K562 (cell line): ENCODE results near the gene PRPF6. TPM values are rescaled to one million over a fixed set of nuclear protein-coding genes. Genes with fewer than 3 reads are reported as not detected.

ENCODE experiments used
- ATAC-seq: fragments of 200-7000 bp; cut with Tn5 transposase; 3 replicates; pipeline ENCODE4 v1.9.1; 2020; ENCODE audit warnings: moderate library complexity
- BruUV-seq: library from RNA; stranded (reverse); fragments of 400-500 nt; replicated peaks from 2 replicates; lab custom pipeline; 2021; lab: Mats Ljungman, UMichigan
- CTCF ChIA-PET: fragments of 300-600 bp; formaldehyde crosslinking; extraction: SDS; loops from one replicate; lab custom pipeline; 2021; ENCODE audit warnings: low intra/inter-chr PET ratio; lab: Yijun Ruan, JAX
- POLR2A ChIA-PET: fragments of 300-600, 350-650 bp; sonication (Branson Sonifier 250); formaldehyde crosslinking; extraction: SDS; loops from one replicate; lab custom pipeline; 2021; ENCODE audit warnings: antibody characterized with exemption, inconsistent platforms; lab: Yijun Ruan, JAX
- DNase-seq, 4 experiments: peaks; one replicate each; pipeline versions ENCODE4 v3.0.0 to v3.0.0-alpha.2; 2011 to 2018; ENCODE audit warnings: low spot score in 3 of 4, mixed read lengths in 3 of 4; ENCODE audit errors: extremely low read depth in 1 of 4
- FAIRE-seq: peaks from 2 replicates; lab custom pipeline; 2011; peaks lifted over from hg19 to GRCh38; lab: Jason Lieb, UNC
- H2AFZ ChIP-seq: 2 replicates; pipeline ENCODE4 v1.6.0; 2011; ENCODE audit warnings: low read depth, low read length, control low read depth, inconsistent platforms
- H3K27ac ChIP-seq: fragments of 200-600 bp; 3 replicates; pipeline ENCODE4 v1.8.0; 2011; ENCODE audit warnings: low read depth, mild to moderate bottlenecking, control low read depth, inconsistent platforms, low read length, moderate library complexity, mixed read lengths; ENCODE audit errors: extremely low read depth
- H3K27me3 ChIP-seq, 2 experiments: fragments of 300-600 bp in 1 of 2; 2 replicates in 1 of 2; 3 replicates in 1 of 2; pipeline versions ENCODE4 v1.6.0 to v1.8.0; 2011; ENCODE audit warnings: inconsistent platforms in 2 of 2, low read length in 2 of 2, mild to moderate bottlenecking in 1 of 2, mixed read lengths in 1 of 2, moderate library complexity in 1 of 2; ENCODE audit not compliant: control insufficient read depth in 2 of 2, insufficient read depth in 2 of 2
- H3K36me3 ChIP-seq: fragments of 300-600 bp; 3 replicates; pipeline ENCODE4 v1.8.0; 2011; ENCODE audit warnings: mild to moderate bottlenecking, low read length, inconsistent platforms; ENCODE audit not compliant: control insufficient read depth, insufficient read depth
- H3K4me1 ChIP-seq, 2 experiments: fragments of 200-600 bp in 1 of 2; replicated peaks in 1 of 2; 2 replicates in 1 of 2; 3 replicates in 1 of 2; pipeline versions ENCODE4 v1.5.1 to v1.8.0; 2011; ENCODE audit warnings: inconsistent platforms in 2 of 2, low read length in 2 of 2, mild to moderate bottlenecking in 1 of 2, mixed read lengths in 1 of 2, moderate library complexity in 1 of 2; ENCODE audit not compliant: control insufficient read depth in 2 of 2, insufficient read depth in 2 of 2
- H3K4me2 ChIP-seq: 2 replicates; pipeline ENCODE4 v1.6.1; 2011; ENCODE audit warnings: low read length, control low read depth, inconsistent platforms, mixed read lengths; ENCODE audit not compliant: insufficient read depth
- H3K4me3 ChIP-seq: fragments of 200-600 bp; sonication (generic), shearing (Covaris generic); 2 replicates; pipeline ENCODE4 v1.5.1; 2016; ENCODE audit warnings: control low read depth, inconsistent platforms
- H3K79me2 ChIP-seq: fragments of 200-600 bp; 3 replicates; pipeline ENCODE4 v1.8.0; 2011; ENCODE audit warnings: low read length, inconsistent platforms; ENCODE audit not compliant: control insufficient read depth, insufficient read depth
- H3K9ac ChIP-seq, 2 experiments: 2 replicates each; pipeline versions ENCODE4 v1.6.0 to v1.6.1; 2011; ENCODE audit warnings: low read depth in 2 of 2, low read length in 2 of 2, control low read depth in 1 of 2, inconsistent platforms in 1 of 2, mild to moderate bottlenecking in 1 of 2, mixed read lengths in 1 of 2; ENCODE audit not compliant: insufficient read depth in 1 of 2
- H3K9me1 ChIP-seq: one replicate; pipeline ENCODE4 v1.6.0; 2011; ENCODE audit warnings: inconsistent platforms, mild to moderate bottlenecking, low read length, moderate library complexity; ENCODE audit not compliant: control insufficient read depth, insufficient read depth
- H3K9me3 ChIP-seq: replicated peaks from 2 replicates; pipeline ENCODE4 v1.5.1; 2011; ENCODE audit warnings: low read depth, low read length, inconsistent platforms; ENCODE audit not compliant: control insufficient read depth, insufficient read depth
- H4K20me1 ChIP-seq: replicated peaks from 2 replicates; pipeline ENCODE4 v1.6.1; 2011; ENCODE audit warnings: low read length, inconsistent platforms, mixed read lengths; ENCODE audit not compliant: control insufficient read depth, insufficient read depth
- GTF3C2 ChIP-seq: IDR thresholded peaks from 3 replicates; pipeline ENCODE4 v1.6.1; 2011; ENCODE audit warnings: borderline replicate concordance, mild to moderate bottlenecking, moderate library complexity; ENCODE audit not compliant: insufficient read length; ENCODE audit errors: extremely low read depth
- KLF16 ChIP-seq: IDR thresholded peaks from 2 replicates; pipeline ENCODE4 v1.6.1; 2016; ENCODE audit warnings: antibody characterized with exemption
- POLR2G ChIP-seq: fragments of 200-400 bp; formaldehyde crosslinking; IDR thresholded peaks from 2 replicates; pipeline ENCODE4 v1.6.1; 2017; ENCODE audit warnings: low read depth, mild to moderate bottlenecking, antibody characterized with exemption, low read length, moderate library complexity
- SMARCA4 ChIP-seq: fragments of 450-650 bp; IDR thresholded peaks from 2 replicates; pipeline ENCODE4 v1.6.1; 2016
- ZNF316 ChIP-seq: fragments of 450-650 bp; IDR thresholded peaks from 2 replicates; pipeline ENCODE4 v1.6.1; 2016
- ZNF384 ChIP-seq: IDR thresholded peaks from 2 replicates; pipeline ENCODE4 v1.6.1; 2012; ENCODE audit warnings: low read depth, low read length, improper control_type of control experiment
- WGBS: fragments of 100-300 bp; shearing (Covaris generic); methylation state at CpG from one replicate; pipeline ENCODE4 v1.1.6; 2016; ENCODE audit warnings: low coverage, mixed read lengths; ENCODE audit not compliant: insufficient coverage; ENCODE audit errors: missing lambda C conversion rate; 5-methylcytosine and 5-hydroxymethylcytosine counted together
- in situ Hi-C: fragments of 300-500 bp; cut with MboI; formaldehyde crosslinking; loops from 4 replicates; pipeline ENCODE4 v1.15.0; 2018; ENCODE audit warnings: inconsistent platforms, mixed read lengths
- intact Hi-C: fragments of 100-400 bp; cut with micrococcal nuclease; formaldehyde crosslinking; loops from 2 replicates; pipeline ENCODE4 v1.14.2; 2022
- polyA plus RNA-seq, 8 experiments: library from polyadenylated mRNA; depleted of rRNA in 4 of 8; stranded (reverse) in 5 of 8; unstranded in 3 of 8; fragments of >200 nt; fragmentation: Nextera tagmentation in 2 of 8; fragmentation: Illumina TruSeq in 1 of 8; extraction: Ambion mirVana in 2 of 8; extraction: Trizol in 1 of 8; gene quantifications; 2 replicates each; pipeline versions ENCODE4 v1.2.1 to v1.2.3, GENCODE V29; 2011 to 2014; ENCODE audit warnings: inconsistent platforms in 1 of 8, missing spikeins in 1 of 8
- total RNA-seq, 7 experiments: library from RNA; depleted of rRNA in 6 of 7; stranded (reverse); fragments of >200 nt in 6 of 7; fragmentation: Illumina TruSeq in 2 of 7; extraction: Trizol in 2 of 7; gene quantifications; 2 replicates each; pipeline versions ENCODE4 v1.2.1 to v1.2.3, GENCODE V29; 2011 to 2021; ENCODE audit warnings: low replicate concordance in 1 of 7

PRPF6 gene
- total and polyA plus RNA-seq, 9 of the 15 experiments (the other 6 are each of a cell fraction or from before 2014, with no cell fraction given) = 4.2 to 83.2 (median 59.9) TPM

GRCh38 chr20:63934271-63935068, 46.5 kb upstream of the PRPF6 start (continued):
- no peak for TF ChIP-seq ZNF384
- peak; percentile 44; the same call in 1 of the 2 replicates for TF ChIP-seq POLR2G
- TF ChIP-seq, all 486 proteins: peak for 4

- ChIA-PET CTCF (no interaction called here), POLR2A (no interaction called here)
- in situ Hi-C loops = no loop called here
- no peak for TF ChIP-seq KLF16
- no peak for TF ChIP-seq SMARCA4
- TF ChIP-seq ZNF316 = no peak
- no peak for TF ChIP-seq GTF3C2
- Histone ChIP-seq H2AFZ (no peak overlapping the region), H3K4me3 (no peak overlapping the region), H3K36me3 (peaks cover 82% of the 10 kb centered on the region; the same call in 2 of the 3 replicates), H3K27ac (no peak overlapping the region), H3K9me1 (no peaks in the 10 kb centered on the region), H4K20me1 (peaks cover 4% of the 10 kb centered on the region; the same call in 1 of the 2 replicates), H3K79me2 (peaks cover 7% of the 10 kb centered on the region), H3K4me2 (no peak overlapping the region), H3K9ac (no peak overlapping the region; a peak in 1 of 4 replicates), H3K27me3 (no peaks in the 10 kb centered on the region), H3K9me3 (no peaks in the 10 kb centered on the region; the same call in 1 of the 2 replicates), H3K4me1 (peaks cover 0 to 45% of the 10 kb centered on the region in 2 experiments; a peak in 2 of 5 replicates)
- no peak for FAIRE-seq
- ATAC-seq = no peak
- intact Hi-C loops = no loop called here
- no peak for DNase-seq
- no TSS peak for BruUV-seq
- 93% methylated on average over 9 of the region's 9 CpGs for WGBS
Measured at GRCh38 chr20:63935447-63935846, 45.5 kb upstream of the PRPF6 start.
